Transverse colon (tissue), 3 donors: ENCODE data around the gene PROKR2.

Experiments
- CTCF ChIP-seq, 5 experiments: fragments of 200-600 bp in 3 of 5; fragments of 450-650 bp in 2 of 5; sonication (generic) in 3 of 5; IDR thresholded peaks; 1 replicate in 2 of 5; 2 replicates in 3 of 5; pipeline ENCODE4 v1.5.1; 2016 to 2017; ENCODE audit warnings: antibody characterized with exemption in 5 of 5, inconsistent platforms in 3 of 5, mild to moderate bottlenecking in 2 of 5, moderate library complexity in 1 of 5
- EP300 ChIP-seq: sonication (generic); formaldehyde crosslinking; IDR thresholded peaks from one replicate; pipeline ENCODE4 v1.6.1; 2017; ENCODE audit warnings: antibody characterized with exemption, low read depth

- TF ChIP-seq CTCF (IDR thresholded peaks at IDR 0.05) (no peak), EP300 (no peak)
Measured at GRCh38 chr20:5309971-5310370, 6.8 kb downstream of the PROKR2 start.
